B cell (primary cell): ENCODE results near the gene PROB1. TPM values are rescaled to one million over a fixed set of nuclear protein-coding genes. Genes with fewer than 3 reads are reported as not detected.
A peak's percentile ranks its signal among the peaks of the same experiment; 100 is the strongest.
"Not testable (repeated sequence)": the region's sequence is repeated elsewhere in the genome, so short reads cannot be mapped to it uniquely, and the experiment has no call there.

Experiments used
- ATAC-seq: fragments of 200-7000 bp; cut with Tn5 transposase; one replicate; pipeline ENCODE4 v1.10.0; 2021; ENCODE audit warnings: low read depth, mild to moderate bottlenecking, moderate number of reproducible peaks, moderate library complexity
- CTCF ChIA-PET: fragments of 350-600 bp; sonication (Branson Sonifier 250); formaldehyde crosslinking; loops from one replicate; lab custom pipeline; 2021; ENCODE audit warnings: antibody characterized with exemption, inconsistent platforms; lab: Charles Lee
- POLR2A ChIA-PET: fragments of 350-600 bp; sonication (Branson Sonifier 250); formaldehyde crosslinking; loops from one replicate; lab custom pipeline; 2021; ENCODE audit warnings: antibody characterized with exemption; lab: Charles Lee
- DNase-seq: peaks from one replicate; pipeline ENCODE4 v3.0.0; 2013
- H2AFZ ChIP-seq: 2 replicates; pipeline ENCODE4 v1.6.1; 2012; ENCODE audit warnings: mild to moderate bottlenecking, low read depth, low read length; ENCODE audit not compliant: insufficient read depth, poor library complexity, severe bottlenecking
- H3K27ac ChIP-seq, 2 donors: 1 replicate in 1 of 2; 2 replicates in 1 of 2; pipeline ENCODE4 v1.5.1; 2012 to 2013; ENCODE audit warnings: low read length in 2 of 2, mild to moderate bottlenecking in 2 of 2, moderate library complexity in 1 of 2
- H3K27me3 ChIP-seq, 4 experiments: fragments of 200-600 bp in 1 of 4; sonication (generic) in 1 of 4; replicated peaks in 1 of 4; 1 replicate in 2 of 4; 2 replicates in 2 of 4; pipeline versions ENCODE4 v1.6.1 to v1.7.0; 2013 to 2016; ENCODE audit warnings: low read length in 3 of 4, mild to moderate bottlenecking in 2 of 4, mixed read lengths in 1 of 4, moderate library complexity in 1 of 4; ENCODE audit not compliant: insufficient read depth in 4 of 4, control insufficient read depth in 3 of 4; ENCODE audit errors: control extremely low read depth in 1 of 4
- H3K36me3 ChIP-seq, 2 experiments: replicated peaks in 1 of 2; 1 replicate in 1 of 2; 2 replicates in 1 of 2; pipeline versions ENCODE4 v1.6.1 to v1.7.1; 2013; ENCODE audit warnings: low read length in 1 of 2; ENCODE audit not compliant: insufficient read depth in 2 of 2, control insufficient read depth in 1 of 2; ENCODE audit errors: control extremely low read depth in 1 of 2, extremely low read depth in 1 of 2
- H3K4me1 ChIP-seq, 2 donors: fragments of 200-600 bp in 1 of 2; sonication (generic) in 1 of 2; 1 replicate in 1 of 2; 2 replicates in 1 of 2; pipeline versions ENCODE4 v1.5.1 to v1.6.1; 2013 to 2017; ENCODE audit warnings: low read length in 2 of 2; ENCODE audit not compliant: control insufficient read depth in 2 of 2, insufficient read depth in 2 of 2
- H3K4me2 ChIP-seq: replicated peaks from 2 replicates; pipeline ENCODE3; 2012; ENCODE audit warnings: mild to moderate bottlenecking, low read depth, low read length; ENCODE audit not compliant: poor library complexity, severe bottlenecking
- H3K4me3 ChIP-seq, 5 experiments: fragments of 200-600 bp in 1 of 5; sonication (generic) in 1 of 5; 1 replicate in 3 of 5; 2 replicates in 2 of 5; pipeline versions ENCODE4 v1.5.1 to v1.7.0; 2011 to 2016; ENCODE audit warnings: low read length in 4 of 5, mild to moderate bottlenecking in 4 of 5, low read depth in 2 of 5, control low read depth in 1 of 5, moderate library complexity in 1 of 5; ENCODE audit not compliant: insufficient read depth in 1 of 5; ENCODE audit errors: control extremely low read depth in 1 of 5, extremely low read depth in 1 of 5
- H3K79me2 ChIP-seq: fragments of 200-600 bp; sonication (generic); one replicate; pipeline ENCODE4 v1.6.0; 2016; ENCODE audit warnings: low read length; ENCODE audit not compliant: control insufficient read depth, insufficient read depth
- H3K9ac ChIP-seq: fragments of 200-600 bp; sonication (generic); 2 replicates; pipeline ENCODE4 v1.6.1; 2017; ENCODE audit warnings: mild to moderate bottlenecking, low read length, moderate library complexity
- H3K9me3 ChIP-seq, 3 donors: one replicate each; pipeline versions ENCODE4 v1.6.1 to v1.7.1; 2013; ENCODE audit warnings: low read length in 2 of 3; ENCODE audit not compliant: control insufficient read depth in 2 of 3, insufficient read depth in 1 of 3; ENCODE audit errors: control extremely low read depth in 1 of 3
- H4K20me1 ChIP-seq: 2 replicates; pipeline ENCODE4 v1.6.0; 2012; ENCODE audit warnings: mild to moderate bottlenecking, low read length; ENCODE audit not compliant: insufficient read depth, control insufficient read depth, poor library complexity, severe bottlenecking
- H3K27ac Mint-ChIP-seq: one replicate; pipeline ENCODE4 v1.8.0; 2021; ENCODE audit warnings: mixed read lengths
- H3K27me3 Mint-ChIP-seq: one replicate; pipeline ENCODE4 v1.8.0; 2021; ENCODE audit warnings: mixed read lengths
- H3K4me1 Mint-ChIP-seq: one replicate; pipeline ENCODE4 v1.8.0; 2021; ENCODE audit warnings: mixed read lengths
- H3K4me3 Mint-ChIP-seq: one replicate; pipeline ENCODE4 v1.8.0; 2021; ENCODE audit warnings: mixed read lengths
- H3K9me3 Mint-ChIP-seq: one replicate; pipeline ENCODE4 v1.8.0; 2022; ENCODE audit warnings: mixed read lengths; ENCODE audit not compliant: insufficient read depth
- EZH2 ChIP-seq: IDR thresholded peaks from 2 replicates; pipeline ENCODE4 v1.6.1; 2012; ENCODE audit warnings: borderline replicate concordance, low read depth, mild to moderate bottlenecking, moderate library complexity, low read length; ENCODE audit not compliant: insufficient read depth, poor library complexity, severe bottlenecking
- WGBS: methylation state at CpG from one replicate; pipeline ENCODE4 v1.1.5; 2013; ENCODE audit warnings: missing lambda C conversion rate; ENCODE audit not compliant: insufficient coverage; 5-methylcytosine and 5-hydroxymethylcytosine counted together
- intact Hi-C: fragments of 100-400 bp; cut with micrococcal nuclease; formaldehyde crosslinking; loops from one replicate; pipeline ENCODE4 v1.10.0; 2022
- polyA plus RNA-seq: library from polyadenylated mRNA; depleted of rRNA; stranded (reverse); fragments of >200 nt; gene quantifications from 2 replicates; pipeline ENCODE4 v1.2.3, GENCODE V29; 2012
- total RNA-seq, 2 donors: library from RNA; stranded (reverse); fragments of 120-200 nt in 1 of 2; gene quantifications; 1 replicate in 1 of 2; 2 replicates in 1 of 2; pipeline versions ENCODE4 v1.2.3 to v1.2.4, GENCODE V29; 2013 to 2022
- TF ChIP-seq, protein P1 (sequence below): fragments of 200-600 bp; IDR thresholded peaks from one replicate; pipeline ENCODE4 v1.8.0; 2022; ENCODE audit warnings: antibody characterized with exemption, mild to moderate bottlenecking

The PROB1 gene
- total and polyA plus RNA-seq, 2 donors (not counting 1 experiment from before 2014, with no cell fraction given) = 1.2 to 3.7 TPM

DNA sequence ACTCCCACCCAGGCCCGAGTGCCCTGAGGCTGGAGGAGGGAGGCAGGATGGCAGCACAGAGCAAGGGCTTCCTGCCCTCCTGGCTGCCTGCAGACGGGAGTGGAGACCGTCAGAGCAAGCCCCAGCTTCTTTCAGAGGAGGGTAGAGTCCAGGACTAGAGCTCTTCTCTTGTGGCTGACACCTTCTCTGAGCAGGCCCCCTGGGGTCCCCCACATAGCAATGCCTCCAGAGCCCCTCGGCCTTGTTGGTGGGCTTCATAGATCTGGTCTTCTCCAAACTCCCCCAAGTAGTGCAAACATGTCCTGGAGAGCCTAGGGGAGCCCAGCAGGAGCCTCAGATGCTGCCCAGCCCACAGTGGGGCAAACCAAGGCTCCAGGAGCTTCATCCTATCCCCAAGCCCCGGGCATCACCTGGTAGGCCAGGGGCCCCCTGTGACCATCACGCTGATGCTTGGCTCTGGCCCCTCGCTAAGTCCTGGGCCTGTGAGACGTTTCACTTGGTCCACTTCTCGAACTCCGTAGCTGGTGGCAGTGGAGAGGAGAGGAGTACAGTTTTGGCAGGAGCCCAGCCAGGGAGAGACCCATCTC, 7.2 kb downstream of the PROB1 start:
- Histone ChIP-seq H2AFZ (peak overlapping the region; percentile 68), H3K9me3 (peaks cover 0 to 4% (median 0%) of the 10 kb centered on the region in 3 donors), H3K27me3 (no peaks in the 10 kb centered on the region), H3K36me3 (no peaks in the 10 kb centered on the region), H3K4me3 (peak overlapping the region; percentile 3 to 68 (median 65)), H3K79me2 (peaks cover 31% of the 10 kb centered on the region), H4K20me1 (no peaks in the 10 kb centered on the region), H3K27ac (peak overlapping the region; percentile 86 to 89), H3K4me1 (peaks cover 67 to 87% of the 10 kb centered on the region in 2 donors), H3K9ac (peak overlapping the region; percentile 76), H3K4me2 (peak overlapping the region; percentile 91)
- Mint-ChIP-seq H3K4me1 (peaks cover 86% of the 10 kb centered on the region), H3K27ac (peak overlapping the region; percentile 99), H3K4me3 (peak overlapping the region; percentile 99), H3K9me3 (no peaks in the 10 kb centered on the region), H3K27me3 (no peaks in the 10 kb centered on the region)
- TF ChIP-seq, protein P1, sequence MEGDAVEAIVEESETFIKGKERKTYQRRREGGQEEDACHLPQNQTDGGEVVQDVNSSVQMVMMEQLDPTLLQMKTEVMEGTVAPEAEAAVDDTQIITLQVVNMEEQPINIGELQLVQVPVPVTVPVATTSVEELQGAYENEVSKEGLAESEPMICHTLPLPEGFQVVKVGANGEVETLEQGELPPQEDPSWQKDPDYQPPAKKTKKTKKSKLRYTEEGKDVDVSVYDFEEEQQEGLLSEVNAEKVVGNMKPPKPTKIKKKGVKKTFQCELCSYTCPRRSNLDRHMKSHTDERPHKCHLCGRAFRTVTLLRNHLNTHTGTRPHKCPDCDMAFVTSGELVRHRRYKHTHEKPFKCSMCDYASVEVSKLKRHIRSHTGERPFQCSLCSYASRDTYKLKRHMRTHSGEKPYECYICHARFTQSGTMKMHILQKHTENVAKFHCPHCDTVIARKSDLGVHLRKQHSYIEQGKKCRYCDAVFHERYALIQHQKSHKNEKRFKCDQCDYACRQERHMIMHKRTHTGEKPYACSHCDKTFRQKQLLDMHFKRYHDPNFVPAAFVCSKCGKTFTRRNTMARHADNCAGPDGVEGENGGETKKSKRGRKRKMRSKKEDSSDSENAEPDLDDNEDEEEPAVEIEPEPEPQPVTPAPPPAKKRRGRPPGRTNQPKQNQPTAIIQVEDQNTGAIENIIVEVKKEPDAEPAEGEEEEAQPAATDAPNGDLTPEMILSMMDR = no peak
- no peak for TF ChIP-seq EZH2
- 18% methylated on average over 10 of the region's 10 CpGs for whole genome bisulfite sequencing
- DNase-seq (peak; percentile 49), ATAC-seq (no peak)
- POLR2A ChIA-PET = interaction anchor here (1.1 to 8.4 kb wide), 6 partner anchors 16 to 94 kb away, joined by 3 to 70 read pairs (median 4); partner anchors contain the start of genes MATR3, PAIP2 and SPATA24
- CTCF ChIA-PET = interaction anchor here (0.6 to 5.3 kb wide), 12 partner anchors 10 to 178 kb away, joined by 3 to 39 read pairs (median 4); partner anchors contain the start of genes PAIP2 and SPATA24
- intact Hi-C loops = loop anchor here (2.0 kb wide), 1 partner anchor 17 kb away; the partner anchor contains the start of gene SPATA24

DNA sequence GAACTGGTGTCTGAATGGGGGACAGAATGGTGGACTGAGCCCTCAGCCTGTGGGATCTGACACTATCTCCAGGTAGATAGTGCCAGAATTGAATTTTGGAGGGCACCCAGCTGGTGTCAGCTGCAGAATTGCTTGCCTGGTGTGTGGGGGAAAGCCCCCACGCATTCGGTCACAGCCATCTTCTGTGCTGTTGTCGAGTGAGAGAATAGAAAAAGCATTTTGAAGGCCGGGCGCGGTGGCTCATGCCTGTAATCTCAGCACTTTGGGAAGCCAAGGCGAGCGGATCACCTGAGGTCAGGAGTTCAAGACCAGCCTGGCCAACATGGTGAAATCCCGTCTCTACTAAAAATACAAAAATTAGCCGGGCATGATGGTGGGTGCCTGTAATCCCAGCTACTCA, 7.9 kb downstream of the PROB1 start:
- H3K36me3 ChIP-seq, DNase-seq, H3K9me3 ChIP-seq, intact Hi-C loops, H3K27me3 ChIP-seq, H2AFZ ChIP-seq, H3K4me3 ChIP-seq, ATAC-seq, H3K27me3 Mint-ChIP-seq, H3K9ac ChIP-seq, H3K9me3 Mint-ChIP-seq, H4K20me1 ChIP-seq: not testable (repeated sequence)
- peaks cover 91% of the 10 kb centered on the region for H3K4me1 Mint-ChIP-seq
- CTCF ChIA-PET = interaction anchor here (0.6 to 5.3 kb wide), 9 partner anchors 10 to 179 kb away, joined by 3 to 39 read pairs (median 4); partner anchors contain the start of gene PAIP2
- peak overlapping the region; percentile 99 for H3K4me3 Mint-ChIP-seq
- Histone ChIP-seq H3K27ac (peak overlapping the region; percentile 86 to 89), H3K4me1 (peaks cover 72 to 91% of the 10 kb centered on the region in 2 donors), H3K79me2 (peaks cover 31% of the 10 kb centered on the region), H3K4me2 (peak overlapping the region; percentile 7)
- WGBS = 42% methylated on average over 3 of the region's 10 CpGs
- POLR2A ChIA-PET = interaction anchor here (1.3 to 8.4 kb wide), 2 partner anchors 46 to 93 kb away, joined by 4 to 70 read pairs; partner anchors contain the start of genes MATR3 and PAIP2
- peak overlapping the region; percentile 99 for H3K27ac Mint-ChIP-seq
